ENCODE data around the gene RASSF6.

RASSF6 gene

GRCh38 chr4:73541251-73541650 lies 79.0 kb downstream of the RASSF6 start:
- Histone ChIP-seq H3K4me3 (replicated peaks; ENCODE audit: insufficient read depth, low read length) (no peak overlapping the region), H3K27me3 (ENCODE audit: insufficient read depth, poor library complexity, severe bottlenecking) (no peaks in the 10 kb centered on the region), H3K27ac (replicated peaks) (no peak overlapping the region)
- DNase-seq (ENCODE audit: low read depth in 1 of 2, low spot score in 1 of 2) = peak in 1 of 2 experiments; percentile 21
- no peak for TF ChIP-seq REST (IDR thresholded peaks at IDR 0.05; ENCODE audit: insufficient replicate concordance, low read depth)
- no peak for TF ChIP-seq CTCF (IDR thresholded peaks at IDR 0.05; ENCODE audit: insufficient read depth, low read length)

- Histone ChIP-seq H3K4me3 (replicated peaks; ENCODE audit: insufficient read depth, low read length) (no peak overlapping the region), H3K27me3 (ENCODE audit: insufficient read depth, poor library complexity, severe bottlenecking) (no peaks in the 10 kb centered on the region), H3K27ac (replicated peaks) (no peak overlapping the region)
- DNase-seq (ENCODE audit: low read depth in 1 of 2, low spot score in 1 of 2) = no peak
- no peak for TF ChIP-seq CTCF (IDR thresholded peaks at IDR 0.05; ENCODE audit: insufficient read depth, low read length)
- no peak for TF ChIP-seq REST (IDR thresholded peaks at IDR 0.05; ENCODE audit: insufficient replicate concordance, low read depth)
- no peak for TF ChIP-seq SPI1 (IDR thresholded peaks at IDR 0.05; ENCODE audit: borderline replicate concordance, low read depth)
Observed at GRCh38 chr4:73540826-73541225, 79.4 kb downstream of the RASSF6 start.

- no peak overlapping the region for H3K27ac ChIP-seq (replicated peaks)
- TF ChIP-seq REST (IDR thresholded peaks at IDR 0.05; ENCODE audit: insufficient replicate concordance, low read depth) (no peak), CTCF (IDR thresholded peaks at IDR 0.05; ENCODE audit: insufficient read depth, low read length) (no peak), SPI1 (IDR thresholded peaks at IDR 0.05; ENCODE audit: borderline replicate concordance, low read depth) (no peak), POLR2AphosphoS5 (IDR thresholded peaks at IDR 0.05; ENCODE audit: low read depth) (no peak), GABPA (IDR thresholded peaks at IDR 0.05; ENCODE audit: low read depth) (no peak)
- no peak for DNase-seq (ENCODE audit: low read depth in 1 of 2, low spot score in 1 of 2)
- H3K27me3 ChIP-seq (ENCODE audit: insufficient read depth, poor library complexity, severe bottlenecking) = no peaks in the 10 kb centered on the region
- no peak overlapping the region for H3K4me3 ChIP-seq (replicated peaks; ENCODE audit: insufficient read depth, low read length)
Observed at GRCh38 chr4:73539386-73539785, 80.8 kb downstream of the RASSF6 start.
